HK-2 (cell line): ENCODE data around the gene C1QTNF1.

Experiments
- DNase-seq: peaks from one replicate; pipeline ENCODE4 v3.0.0-alpha.2; 2018; ENCODE audit not compliant: unreplicated experiment

C1QTNF1 gene

DNA sequence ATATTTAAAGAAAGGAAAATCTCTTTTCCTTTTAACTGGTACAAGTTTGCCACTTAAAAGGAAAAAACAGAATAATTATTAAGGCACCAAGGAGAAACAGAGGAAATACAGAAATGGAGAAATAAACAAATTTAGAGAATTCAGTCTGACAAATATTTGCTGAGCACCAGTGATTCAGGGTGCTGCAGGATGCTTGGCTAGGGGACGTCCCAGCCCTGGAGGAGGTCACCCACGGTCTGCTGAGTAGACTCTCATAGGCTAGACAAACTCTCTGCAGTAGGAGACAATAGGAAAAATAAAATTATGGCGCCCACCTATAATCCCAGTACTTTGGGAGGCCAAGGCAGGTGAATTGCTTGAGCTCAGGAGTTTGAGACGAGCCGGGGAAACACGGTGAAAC, 15.9 kb downstream of the C1QTNF1 start:
- no peak for DNase-seq

DNA sequence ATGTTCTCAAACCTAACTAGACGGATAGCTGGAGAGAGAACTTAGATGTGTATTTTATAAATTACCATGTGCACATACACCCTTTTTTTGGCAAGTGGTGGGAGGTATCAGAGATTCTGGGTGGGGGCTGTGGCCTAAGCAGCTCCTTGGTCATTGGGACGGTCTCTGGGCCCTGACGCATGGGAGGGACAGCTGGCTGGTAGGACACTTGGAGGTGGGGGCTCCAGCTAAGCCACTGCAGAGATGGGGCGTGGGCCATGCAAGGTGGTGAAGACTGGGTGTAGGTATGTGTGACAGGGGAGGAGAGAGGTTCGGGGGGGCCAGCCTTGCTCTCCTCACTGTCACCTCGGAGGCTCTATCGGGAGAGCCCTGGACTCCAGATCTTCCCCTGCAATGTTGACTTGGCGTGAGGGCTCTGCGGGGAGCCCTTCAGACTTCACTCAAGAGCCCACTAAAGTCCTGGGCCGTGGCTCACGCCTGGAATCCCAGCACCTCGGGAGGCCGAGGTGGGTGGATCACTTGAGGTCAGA, 17.1 kb downstream of the C1QTNF1 start:
- no peak for DNase-seq

DNA sequence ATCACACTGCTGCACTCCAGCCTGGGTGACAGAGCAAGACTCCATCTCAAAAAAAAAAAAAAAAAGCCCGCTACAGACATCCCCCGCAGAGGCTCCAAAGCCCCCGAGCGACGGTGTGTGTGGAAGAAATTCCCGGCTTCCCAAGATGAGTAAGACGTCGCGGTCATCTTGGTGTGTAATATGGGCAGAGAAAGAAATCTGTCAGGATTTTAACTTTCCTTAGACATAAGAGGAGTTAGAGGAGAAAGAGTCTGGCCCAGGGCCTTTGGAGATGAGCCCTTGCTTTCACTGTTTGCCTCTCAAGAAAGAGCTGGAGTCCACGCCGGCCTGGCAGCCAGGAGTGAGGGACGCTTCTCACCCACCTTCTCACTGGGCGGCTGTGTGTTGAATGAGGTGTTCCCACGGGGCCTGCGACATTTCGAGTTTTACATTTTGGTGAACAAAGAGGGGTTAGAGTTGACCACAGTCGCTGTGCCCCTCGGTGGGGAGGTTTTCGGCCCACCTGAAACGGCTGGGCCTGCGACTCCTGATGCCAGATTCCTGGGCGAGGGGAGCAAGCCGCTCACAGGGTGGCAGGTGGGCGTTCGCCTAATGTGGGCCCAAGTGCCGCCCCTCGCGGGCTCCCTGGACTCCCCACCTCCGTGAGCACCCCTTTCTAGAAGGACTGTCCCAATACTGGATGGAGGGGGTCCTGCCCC, 17.9 kb downstream of the C1QTNF1 start:
- no peak for DNase-seq

DNA sequence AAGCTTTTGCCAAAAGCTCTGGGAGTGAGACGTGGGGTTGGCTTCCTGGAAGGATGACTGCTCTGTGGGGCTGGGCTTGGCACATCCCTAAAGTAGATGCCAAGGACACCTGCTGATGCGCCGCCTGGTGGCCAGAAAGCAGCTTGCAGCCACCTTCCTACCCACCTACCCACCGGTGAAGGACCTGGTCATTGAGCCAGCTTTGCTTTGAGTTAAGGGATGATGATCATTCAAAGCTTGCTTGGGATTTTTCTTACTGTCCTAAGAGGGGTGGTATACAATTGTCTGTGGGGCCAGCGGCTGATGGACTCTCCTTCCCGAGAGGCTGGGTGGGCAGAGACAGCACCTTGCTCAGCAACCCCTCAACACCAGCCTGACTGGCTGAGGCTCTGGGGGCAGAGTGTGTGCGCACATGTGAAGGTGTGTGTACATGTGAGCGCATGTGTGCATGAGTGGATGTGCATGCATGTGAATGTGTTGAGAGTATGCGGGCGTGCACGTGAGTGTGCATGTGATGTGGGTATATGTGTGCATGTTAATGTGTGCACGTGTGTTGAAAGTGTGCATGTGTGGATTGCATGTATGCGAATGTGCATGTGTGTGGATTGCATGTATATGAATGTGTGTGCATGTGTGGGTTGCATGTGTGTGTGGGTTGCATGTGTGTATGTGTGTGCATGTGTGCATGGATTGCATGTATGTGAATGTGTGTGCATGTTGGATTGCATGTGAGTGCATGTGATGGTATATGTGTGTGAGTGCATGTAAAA, 18.6 kb downstream of the C1QTNF1 start:
- DNase-seq, result peak; percentile 68

DNA sequence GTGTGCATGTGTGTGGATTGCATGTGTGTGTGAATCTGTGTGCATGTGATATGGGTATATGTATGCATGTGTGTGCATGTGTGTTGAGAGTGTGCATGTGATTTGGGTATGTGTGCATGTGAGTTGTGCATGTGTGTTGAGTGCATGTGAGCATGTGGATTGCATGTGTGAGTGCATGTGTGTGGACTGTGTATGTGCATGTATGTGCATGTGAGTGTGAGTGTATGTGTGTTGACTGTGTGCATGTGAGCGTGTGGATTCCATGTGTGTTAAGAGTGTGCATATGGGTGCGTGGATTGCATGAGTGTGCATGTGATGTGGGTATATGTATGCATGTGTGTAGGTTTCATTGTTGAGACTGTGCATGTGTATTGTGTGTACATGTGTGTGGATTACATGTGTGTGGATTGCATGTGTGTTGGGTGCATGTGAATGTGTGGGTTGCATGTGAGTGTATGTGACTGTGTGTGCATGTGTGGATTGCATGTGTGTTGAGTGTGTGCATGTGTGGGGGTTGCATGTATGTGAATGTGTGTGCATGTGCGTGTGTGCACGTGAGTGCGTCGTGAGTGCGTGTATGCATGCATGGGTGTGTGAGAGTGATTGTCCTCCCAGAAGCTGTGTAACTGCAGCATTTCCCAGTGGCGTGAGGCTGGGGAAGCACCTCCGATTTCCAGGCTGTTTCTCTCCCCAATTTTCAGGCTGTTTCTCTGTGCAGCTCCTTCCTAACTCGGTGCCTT, 19.4 kb downstream of the C1QTNF1 start:
- no peak for DNase-seq

DNA sequence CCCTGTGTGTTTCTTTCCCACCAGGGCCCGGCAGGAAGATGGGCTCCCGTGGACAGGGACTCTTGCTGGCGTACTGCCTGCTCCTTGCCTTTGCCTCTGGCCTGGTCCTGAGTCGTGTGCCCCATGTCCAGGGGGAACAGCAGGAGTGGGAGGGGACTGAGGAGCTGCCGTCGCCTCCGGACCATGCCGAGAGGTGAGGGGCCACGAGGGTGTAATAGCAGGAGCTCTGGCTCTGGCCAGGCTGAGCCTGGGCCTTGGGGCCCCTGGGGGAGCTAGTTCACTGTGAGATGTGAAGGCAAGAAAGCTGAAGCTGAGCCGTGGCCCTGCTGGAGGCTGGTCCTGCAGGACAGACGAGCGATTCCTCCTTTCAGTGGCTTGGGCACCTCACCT, 20.0 kb downstream of the C1QTNF1 start:
- no peak for DNase-seq

DNA sequence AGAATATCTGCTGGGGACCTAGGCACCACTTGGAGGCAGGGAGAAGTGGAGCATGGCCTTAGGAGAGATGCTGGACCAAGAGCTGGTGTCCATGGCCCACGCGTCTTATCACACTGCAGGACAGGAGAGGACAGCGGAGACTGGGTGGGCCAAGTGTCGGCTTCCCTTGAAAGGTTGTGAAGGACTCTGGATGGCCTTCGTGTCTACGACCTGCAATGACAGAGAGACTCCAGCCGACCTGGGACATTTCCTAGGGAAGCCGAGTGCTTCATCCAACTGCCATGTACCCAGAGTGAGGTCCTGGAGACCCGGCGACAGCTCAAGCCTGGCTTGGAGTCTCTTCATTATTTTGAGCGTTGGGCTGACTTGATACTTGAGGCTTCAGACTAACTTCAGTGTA, 20.5 kb downstream of the C1QTNF1 start:
- no peak for DNase-seq

DNA sequence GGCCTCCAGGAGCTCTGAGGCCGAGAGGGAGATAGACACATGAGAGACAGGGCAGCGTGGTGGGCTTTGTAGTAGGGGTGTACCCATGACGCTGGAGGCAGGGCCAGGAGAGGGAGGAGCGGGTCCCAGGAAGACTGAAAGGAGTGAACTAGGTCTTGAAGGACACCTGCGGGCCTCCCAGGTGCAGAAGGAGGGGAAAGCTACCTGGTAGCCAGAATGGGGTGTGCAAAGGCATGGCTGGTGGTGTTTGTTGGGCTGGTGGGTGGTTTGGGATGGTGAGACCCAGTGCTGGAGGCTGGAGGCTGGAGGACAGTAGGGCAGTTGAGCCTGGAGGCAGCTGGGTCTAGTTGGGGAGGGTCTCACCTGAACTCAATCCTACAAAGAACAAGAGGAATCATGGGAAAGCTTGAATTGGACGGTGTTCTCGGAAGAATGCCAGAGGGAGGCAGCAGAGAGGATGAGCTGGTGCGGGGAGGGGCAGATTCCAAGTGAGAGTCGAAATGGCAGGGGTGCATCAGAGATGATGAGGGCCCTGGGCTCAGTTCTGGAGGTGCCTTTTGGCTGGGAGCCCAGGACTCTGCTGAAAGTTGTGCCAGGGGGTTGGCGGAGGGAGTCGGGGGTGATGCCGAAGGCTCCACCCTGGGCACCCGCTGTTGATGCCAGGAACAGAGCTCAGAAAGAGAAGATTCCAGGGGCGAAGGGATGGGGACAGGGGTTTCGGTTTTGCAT, 21.2 kb downstream of the C1QTNF1 start:
- no peak for DNase-seq

DNA sequence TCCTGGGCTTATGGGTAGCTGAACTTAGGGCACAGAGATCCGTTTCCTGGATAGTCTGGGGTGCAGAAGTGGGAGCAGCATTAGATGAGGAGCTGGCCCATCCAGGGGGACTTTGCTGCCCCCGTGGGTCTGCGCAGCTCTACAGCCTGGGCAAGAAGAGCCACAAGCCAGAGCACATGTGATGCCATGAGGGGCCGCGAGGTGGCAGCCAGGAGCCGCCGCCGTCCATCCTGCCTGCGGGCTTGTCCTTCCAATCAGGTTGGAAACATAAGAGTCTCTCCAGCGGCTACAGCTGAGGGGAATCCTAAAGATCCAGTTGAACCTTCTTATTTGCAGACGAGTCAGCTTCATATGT, 21.9 kb downstream of the C1QTNF1 start:
- peak; percentile 71 for DNase-seq

DNA sequence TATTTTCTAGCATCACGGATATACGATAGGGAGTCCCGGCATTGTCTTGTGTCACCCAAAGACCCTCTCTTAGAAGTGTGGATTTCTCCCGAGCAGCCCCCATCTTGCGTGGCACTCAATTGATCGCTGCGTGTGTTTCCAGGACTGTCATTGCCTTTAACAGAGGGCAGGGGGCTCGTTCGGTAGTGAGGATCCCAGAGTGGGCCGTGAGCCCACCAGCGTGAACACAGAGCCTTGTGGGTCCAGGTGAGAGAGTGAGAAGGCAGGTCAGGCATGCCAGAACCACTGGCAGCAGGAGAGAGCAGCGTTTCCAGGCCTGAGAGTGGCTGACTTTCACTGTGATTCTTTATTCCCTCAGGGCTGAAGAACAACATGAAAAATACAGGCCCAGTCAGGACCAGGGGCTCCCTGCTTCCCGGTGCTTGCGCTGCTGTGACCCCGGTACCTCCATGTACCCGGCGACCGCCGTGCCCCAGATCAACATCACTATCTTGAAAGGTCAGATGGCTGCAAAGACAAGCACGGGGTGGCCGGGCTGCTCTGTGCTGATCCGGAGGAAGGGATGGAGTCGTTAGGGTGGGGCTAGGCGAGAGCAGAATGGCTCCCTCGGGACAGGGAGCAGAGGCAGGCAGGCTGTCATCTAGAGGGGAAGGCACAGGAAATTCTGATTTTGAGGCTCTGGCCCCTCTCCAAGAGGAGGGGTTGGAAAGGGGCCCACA, 22.4 kb downstream of the C1QTNF1 start:
- DNase-seq, result no peak

DNA sequence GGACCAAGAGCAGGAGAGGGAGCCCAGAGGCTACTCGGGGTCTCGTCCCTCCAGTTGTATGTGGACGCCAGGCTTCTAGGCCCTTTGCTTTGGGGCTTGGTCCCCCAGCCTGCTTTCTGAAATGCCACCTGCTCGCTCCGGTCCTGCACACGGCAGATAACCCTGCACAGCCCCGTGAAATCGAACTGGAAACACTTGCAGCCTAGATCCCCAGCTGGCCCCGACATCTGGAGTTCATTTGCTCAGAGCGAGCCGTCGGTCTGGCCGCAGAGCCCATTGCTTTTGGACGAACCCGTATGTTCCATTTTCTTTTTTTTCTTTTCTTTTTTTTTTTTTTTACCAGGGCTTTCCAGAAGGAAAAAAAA, 22.9 kb downstream of the C1QTNF1 start:
- no peak for DNase-seq

DNA sequence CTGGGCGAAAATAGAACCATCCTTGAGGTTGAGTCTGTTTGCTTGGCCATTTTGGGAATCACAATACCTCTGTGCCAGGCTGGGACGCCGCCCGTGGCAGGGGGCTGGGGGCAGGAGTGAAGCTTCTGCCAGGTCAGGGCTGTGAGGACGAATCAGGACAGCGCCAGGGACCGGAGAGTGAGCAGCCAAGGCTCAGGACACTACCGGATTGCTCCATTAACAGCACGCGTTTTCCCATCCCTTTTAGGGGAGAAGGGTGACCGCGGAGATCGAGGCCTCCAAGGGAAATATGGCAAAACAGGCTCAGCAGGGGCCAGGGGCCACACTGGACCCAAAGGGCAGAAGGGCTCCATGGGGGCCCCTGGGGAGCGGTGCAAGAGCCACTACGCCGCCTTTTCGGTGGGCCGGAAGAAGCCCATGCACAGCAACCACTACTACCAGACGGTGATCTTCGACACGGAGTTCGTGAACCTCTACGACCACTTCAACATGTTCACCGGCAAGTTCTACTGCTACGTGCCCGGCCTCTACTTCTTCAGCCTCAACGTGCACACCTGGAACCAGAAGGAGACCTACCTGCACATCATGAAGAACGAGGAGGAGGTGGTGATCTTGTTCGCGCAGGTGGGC, 23.4 kb downstream of the C1QTNF1 start:
- no peak for DNase-seq

DNA sequence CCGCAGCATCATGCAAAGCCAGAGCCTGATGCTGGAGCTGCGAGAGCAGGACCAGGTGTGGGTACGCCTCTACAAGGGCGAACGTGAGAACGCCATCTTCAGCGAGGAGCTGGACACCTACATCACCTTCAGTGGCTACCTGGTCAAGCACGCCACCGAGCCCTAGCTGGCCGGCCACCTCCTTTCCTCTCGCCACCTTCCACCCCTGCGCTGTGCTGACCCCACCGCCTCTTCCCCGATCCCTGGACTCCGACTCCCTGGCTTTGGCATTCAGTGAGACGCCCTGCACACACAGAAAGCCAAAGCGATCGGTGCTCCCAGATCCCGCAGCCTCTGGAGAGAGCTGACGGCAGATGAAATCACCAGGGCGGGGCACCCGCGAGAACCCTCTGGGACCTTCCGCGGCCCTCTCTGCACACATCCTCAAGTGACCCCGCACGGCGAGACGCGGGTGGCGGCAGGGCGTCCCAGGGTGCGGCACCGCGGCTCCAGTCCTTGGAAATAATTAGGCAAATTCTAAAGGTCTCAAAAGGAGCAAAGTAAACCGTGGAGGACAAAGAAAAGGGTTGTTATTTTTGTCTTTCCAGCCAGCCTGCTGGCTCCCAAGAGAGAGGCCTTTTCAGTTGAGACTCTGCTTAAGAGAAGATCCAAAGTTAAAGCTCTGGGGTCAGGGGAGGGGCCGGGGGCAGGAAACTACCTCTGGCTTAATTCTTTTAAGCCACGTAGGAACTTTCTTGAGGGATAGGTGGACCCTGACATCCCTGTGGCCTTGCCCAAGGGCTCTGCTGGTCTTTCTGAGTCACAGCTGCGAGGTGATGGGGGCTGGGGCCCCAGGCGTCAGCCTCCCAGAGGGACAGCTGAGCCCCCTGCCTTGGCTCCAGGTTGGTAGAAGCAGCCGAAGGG, 24.2 kb downstream of the C1QTNF1 start:
- DNase-seq, result no peak

DNA sequence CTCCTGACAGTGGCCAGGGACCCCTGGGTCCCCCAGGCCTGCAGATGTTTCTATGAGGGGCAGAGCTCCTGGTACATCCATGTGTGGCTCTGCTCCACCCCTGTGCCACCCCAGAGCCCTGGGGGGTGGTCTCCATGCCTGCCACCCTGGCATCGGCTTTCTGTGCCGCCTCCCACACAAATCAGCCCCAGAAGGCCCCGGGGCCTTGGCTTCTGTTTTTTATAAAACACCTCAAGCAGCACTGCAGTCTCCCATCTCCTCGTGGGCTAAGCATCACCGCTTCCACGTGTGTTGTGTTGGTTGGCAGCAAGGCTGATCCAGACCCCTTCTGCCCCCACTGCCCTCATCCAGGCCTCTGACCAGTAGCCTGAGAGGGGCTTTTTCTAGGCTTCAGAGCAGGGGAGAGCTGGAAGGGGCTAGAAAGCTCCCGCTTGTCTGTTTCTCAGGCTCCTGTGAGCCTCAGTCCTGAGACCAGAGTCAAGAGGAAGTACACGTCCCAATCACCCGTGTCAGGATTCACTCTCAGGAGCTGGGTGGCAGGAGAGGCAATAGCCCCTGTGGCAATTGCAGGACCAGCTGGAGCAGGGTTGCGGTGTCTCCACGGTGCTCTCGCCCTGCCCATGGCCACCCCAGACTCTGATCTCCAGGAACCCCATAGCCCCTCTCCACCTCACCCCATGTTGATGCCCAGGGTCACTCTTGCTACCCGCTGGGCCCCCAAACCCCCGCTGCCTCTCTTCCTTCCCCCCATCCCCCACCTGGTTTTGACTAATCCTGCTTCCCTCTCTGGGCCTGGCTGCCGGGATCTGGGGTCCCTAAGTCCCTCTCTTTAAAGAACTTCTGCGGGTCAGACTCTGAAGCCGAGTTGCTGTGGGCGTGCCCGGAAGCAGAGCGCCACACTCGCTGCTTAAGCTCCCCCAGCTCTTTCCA, 25.1 kb downstream of the C1QTNF1 start:
- DNase-seq, result no peak

DNA sequence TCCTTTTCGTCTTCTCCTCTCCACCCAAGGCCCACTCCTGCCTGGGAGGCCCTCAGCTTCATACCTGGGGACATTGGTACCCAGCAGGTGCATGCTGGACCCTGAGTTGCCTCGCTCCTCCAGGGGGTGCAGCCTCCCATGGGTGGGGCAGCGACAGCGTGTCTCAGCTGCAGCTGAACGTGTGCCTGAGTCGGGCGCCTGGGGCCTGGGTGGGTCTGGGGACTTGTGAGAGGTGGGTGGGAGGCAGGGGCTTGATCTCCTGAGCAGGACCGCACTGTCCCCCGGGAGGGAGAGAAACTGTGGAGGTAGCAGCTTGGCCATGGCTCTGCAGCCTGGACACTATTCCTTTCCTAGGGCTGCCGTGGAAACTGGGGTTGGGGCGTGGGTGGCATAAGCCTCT, 25.9 kb downstream of the C1QTNF1 start:
- DNase-seq, result no peak

DNA sequence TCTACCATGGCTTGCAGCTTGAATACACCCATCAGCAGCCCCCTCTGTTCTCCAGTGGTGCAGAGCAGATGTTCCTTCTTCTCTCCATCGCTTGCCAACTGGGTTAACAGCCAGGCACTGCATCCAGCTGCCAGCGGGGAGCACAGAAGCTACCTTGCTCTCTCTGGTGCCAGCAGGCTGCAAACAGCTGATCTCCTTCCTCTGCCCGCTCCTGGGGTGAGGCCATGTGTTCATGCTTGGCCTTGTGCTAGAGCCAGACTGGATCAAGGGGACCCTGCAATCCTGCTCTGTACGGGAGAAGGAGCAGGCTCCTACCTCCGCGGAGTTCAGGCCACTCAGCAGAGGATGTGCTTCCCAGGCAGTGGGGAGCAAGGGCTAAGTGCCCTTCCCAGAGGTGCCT, 26.6 kb downstream of the C1QTNF1 start:
- no peak for DNase-seq

DNA sequence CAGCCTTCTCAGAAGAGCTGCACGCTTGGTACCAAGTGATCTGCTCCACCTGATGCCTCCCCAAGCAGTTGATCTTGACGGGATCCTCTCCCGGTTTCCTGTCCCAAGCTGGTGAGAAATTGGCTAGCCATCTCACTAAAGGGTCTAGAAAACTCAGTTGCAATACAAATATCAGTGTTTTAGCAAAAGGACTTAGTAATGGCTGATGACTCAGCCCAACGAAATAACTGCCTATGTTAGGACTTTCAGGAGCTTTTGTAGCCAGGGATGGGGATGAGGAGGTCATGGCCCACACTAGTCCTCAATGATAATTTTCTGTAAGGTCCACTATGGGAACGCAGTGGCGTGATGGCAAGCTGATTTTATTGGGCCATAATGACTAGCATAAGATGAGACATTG, 27.3 kb downstream of the C1QTNF1 start:
- DNase-seq, result no peak

DNA sequence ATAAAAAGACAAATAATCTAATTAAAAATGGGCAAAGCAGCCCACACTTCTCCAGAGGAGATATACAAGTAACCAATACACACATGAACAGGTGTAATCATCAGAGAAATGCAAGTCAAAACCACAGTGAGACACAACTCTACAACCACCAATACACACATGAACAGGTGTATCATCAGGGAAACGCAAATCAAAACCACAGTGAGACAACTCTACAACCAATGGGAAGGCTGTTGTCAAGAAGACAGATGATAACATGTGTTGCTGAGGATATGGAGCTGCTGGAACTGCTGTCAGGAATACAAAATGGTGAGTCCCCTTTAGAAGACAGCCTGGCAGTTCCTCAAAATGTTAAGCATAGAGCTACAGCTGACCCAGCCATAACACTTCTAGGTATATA, 28.2 kb downstream of the C1QTNF1 start:
- DNase-seq, result no peak
